ENCODE measurements around the gene DOCK1.

Gene DOCK1

DNA sequence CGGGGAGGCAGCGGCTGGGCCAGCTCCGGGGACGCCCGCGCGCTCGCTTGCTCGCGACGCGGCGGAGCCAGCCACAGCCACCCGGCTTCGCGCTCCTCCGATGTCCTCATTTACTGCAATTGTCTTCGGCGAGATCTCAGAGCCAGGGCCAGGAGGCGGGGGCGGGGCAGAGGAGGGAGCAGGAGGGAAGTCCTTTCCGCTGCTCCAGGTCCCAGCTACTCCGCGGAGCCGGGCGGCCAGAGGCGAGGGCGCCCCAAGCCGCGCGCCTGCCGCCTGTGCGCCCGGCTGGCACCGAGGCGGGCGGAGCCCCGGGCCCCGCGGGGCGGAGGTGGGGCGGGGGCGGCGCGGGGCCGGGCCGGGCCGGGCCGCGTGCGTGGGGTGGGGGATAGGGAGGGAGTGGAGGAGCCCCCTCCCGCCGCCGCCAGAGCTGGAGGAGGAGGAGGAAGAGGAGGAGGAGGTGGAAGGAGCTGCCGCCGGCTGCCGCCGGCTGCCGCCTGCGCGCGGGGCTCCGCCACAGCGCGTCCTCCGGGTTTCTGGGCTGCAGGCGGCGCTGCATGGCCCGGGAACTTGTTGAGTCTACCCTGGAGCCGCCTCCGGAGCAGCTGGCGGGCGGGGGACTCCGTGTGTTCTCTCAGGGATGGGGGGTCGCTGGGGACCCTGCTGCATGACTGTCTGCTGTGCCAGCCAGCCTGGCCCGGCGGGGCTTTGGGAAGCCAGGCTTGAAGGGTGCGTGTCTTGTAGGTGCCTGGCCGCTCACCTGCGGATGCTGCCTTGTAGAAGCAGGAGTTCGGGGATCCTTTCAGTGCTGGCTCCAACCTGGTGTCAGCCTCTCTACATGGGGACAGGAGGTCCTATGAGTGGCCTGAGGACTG, 291.3 kb downstream of the DOCK1 start, which contains the start of gene INSYN2A:
INSYN2A (minus strand) TSS at position 310 of the 872 bp plus-strand sequence. CDS start 20,196 bp downstream, outside the sequence.
- Histone ChIP-seq H2BK5ac (ENCODE audit: low read length) (no peak within 1 kb of the TSS), H4K8ac (ENCODE audit: low read depth, low read length) (no peak within 1 kb of the TSS), H3K27ac (ENCODE audit: low read depth, low read length) (no peak within 1 kb of the TSS), H3K27me3 (ENCODE audit: insufficient read depth, low read length, poor library complexity) (no peaks in the 10 kb centered on the region), H3K4me2 (ENCODE audit: low read length) (peak within 1 kb of the TSS; percentile 59), H3K4ac (ENCODE audit: low read depth, low read length) (peak within 1 kb of the TSS; percentile 27), H3K9ac (ENCODE audit: low read length) (peak within 1 kb of the TSS; percentile 52), H3K56ac (ENCODE audit: low read length) (peak within 1 kb of the TSS; percentile 67), H3K18ac (ENCODE audit: low read length) (peak within 1 kb of the TSS; percentile 10), H3K79me1 (ENCODE audit: low read length) (no peaks in the 10 kb centered on the region), H3K36me3 (ENCODE audit: control insufficient read depth, insufficient read depth, low read length) (no peaks in the 10 kb centered on the region), H3K4me1 (ENCODE audit: control insufficient read depth, low read depth, low read length) (no peaks in the 10 kb centered on the region), H2BK15ac (replicated peaks; ENCODE audit: low read depth) (no peak within 1 kb of the TSS), H4K5ac (ENCODE audit: low read length) (no peak within 1 kb of the TSS), H3K79me2 (ENCODE audit: control insufficient read depth, insufficient read depth, low read length) (no peaks in the 10 kb centered on the region), H2AK5ac (ENCODE audit: low read length) (no peak within 1 kb of the TSS), H2BK120ac (ENCODE audit: low read depth, low read length) (no peak within 1 kb of the TSS), H3K4me3 (ENCODE audit: low read length) (peak within 1 kb of the TSS; percentile 20), H3K23ac (ENCODE audit: low read length) (no peak within 1 kb of the TSS)
- peak; percentile 90 for DNase-seq
- WGBS (ENCODE audit: extremely low coverage, insufficient coverage, low lambda C conversion rate): no CpG with 5 or more reads among the region's 81 CpGs

DNA sequence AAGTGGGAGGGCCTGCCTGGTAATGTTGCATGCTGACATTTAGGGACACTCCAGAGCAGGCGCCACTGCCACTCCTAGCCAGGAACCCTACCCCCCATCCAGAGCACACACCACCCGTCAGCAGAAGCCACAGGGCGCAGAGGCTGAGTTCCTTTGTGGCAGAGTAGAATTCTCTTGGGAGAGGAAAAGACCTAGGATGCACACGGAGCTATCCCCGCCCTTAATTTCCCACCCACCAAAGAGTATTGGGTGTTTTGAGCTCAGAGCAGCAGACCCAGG, 291.9 kb downstream of the DOCK1 start:
- no peak overlapping the region for H2BK5ac ChIP-seq (ENCODE audit: low read length)
- H3K9ac ChIP-seq (ENCODE audit: low read length): peak overlapping the region; percentile 52
- no peaks in the 10 kb centered on the region for H3K27me3 ChIP-seq (ENCODE audit: insufficient read depth, low read length, poor library complexity)
- no peak overlapping the region for H3K18ac ChIP-seq (ENCODE audit: low read length)
- no peaks in the 10 kb centered on the region for H3K4me1 ChIP-seq (ENCODE audit: control insufficient read depth, low read depth, low read length)
- no peak overlapping the region for H2BK15ac ChIP-seq (replicated peaks; ENCODE audit: low read depth)
- no peaks in the 10 kb centered on the region for H3K79me2 ChIP-seq (ENCODE audit: control insufficient read depth, insufficient read depth, low read length)
- H2BK120ac ChIP-seq (ENCODE audit: low read depth, low read length): no peak overlapping the region
- H2AK5ac ChIP-seq (ENCODE audit: low read length): no peak overlapping the region
- WGBS (ENCODE audit: extremely low coverage, insufficient coverage, low lambda C conversion rate): no CpG with 5 or more reads among the region's 5 CpGs
- no peak overlapping the region for H3K4me3 ChIP-seq (ENCODE audit: low read length)
- no peak overlapping the region for H4K8ac ChIP-seq (ENCODE audit: low read depth, low read length)
- no peaks in the 10 kb centered on the region for H3K36me3 ChIP-seq (ENCODE audit: control insufficient read depth, insufficient read depth, low read length)
- DNase-seq: no peak
- no peaks in the 10 kb centered on the region for H3K79me1 ChIP-seq (ENCODE audit: low read length)
- H3K23ac ChIP-seq (ENCODE audit: low read length): no peak overlapping the region
- no peak overlapping the region for H4K5ac ChIP-seq (ENCODE audit: low read length)
- H3K4ac ChIP-seq (ENCODE audit: low read depth, low read length): no peak overlapping the region
- no peak overlapping the region for H3K27ac ChIP-seq (ENCODE audit: low read depth, low read length)
- H3K4me2 ChIP-seq (ENCODE audit: low read length): peak overlapping the region; percentile 49
- peak overlapping the region; percentile 58 for H3K56ac ChIP-seq (ENCODE audit: low read length)

DNA sequence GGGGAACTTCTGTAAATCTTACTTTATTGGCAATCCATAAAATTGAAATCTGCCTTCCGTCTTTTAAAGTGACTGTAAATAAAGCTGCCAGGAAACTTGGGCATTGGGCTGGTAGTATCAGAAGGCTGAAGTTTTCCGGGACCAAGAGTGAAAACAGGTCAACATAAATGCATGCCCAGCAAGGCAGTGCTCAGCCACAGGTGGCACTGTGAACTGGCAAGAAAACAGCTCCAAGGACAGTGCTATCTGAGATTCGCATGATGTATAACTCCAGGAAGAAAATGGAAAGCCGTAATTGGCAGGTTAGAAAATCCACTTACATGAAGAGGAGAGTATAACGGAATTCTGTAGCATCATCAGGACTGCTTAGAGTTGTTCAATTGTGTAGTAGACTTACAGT, 293.1 kb downstream of the DOCK1 start:
- H2BK120ac ChIP-seq (ENCODE audit: low read depth, low read length): no peak overlapping the region
- no peak overlapping the region for H2BK15ac ChIP-seq (replicated peaks; ENCODE audit: low read depth)
- no peaks in the 10 kb centered on the region for H3K27me3 ChIP-seq (ENCODE audit: insufficient read depth, low read length, poor library complexity)
- H3K4me1 ChIP-seq (ENCODE audit: control insufficient read depth, low read depth, low read length): no peaks in the 10 kb centered on the region
- no peak overlapping the region for H3K23ac ChIP-seq (ENCODE audit: low read length)
- no peak overlapping the region for H2BK5ac ChIP-seq (ENCODE audit: low read length)
- H3K79me1 ChIP-seq (ENCODE audit: low read length): no peaks in the 10 kb centered on the region
- H3K56ac ChIP-seq (ENCODE audit: low read length): no peak overlapping the region
- H4K5ac ChIP-seq (ENCODE audit: low read length): no peak overlapping the region
- H4K8ac ChIP-seq (ENCODE audit: low read depth, low read length): no peak overlapping the region
- H3K18ac ChIP-seq (ENCODE audit: low read length): no peak overlapping the region
- no peak overlapping the region for H2AK5ac ChIP-seq (ENCODE audit: low read length)
- no peak overlapping the region for H3K27ac ChIP-seq (ENCODE audit: low read depth, low read length)
- H3K4me3 ChIP-seq (ENCODE audit: low read length): no peak overlapping the region
- WGBS (ENCODE audit: extremely low coverage, insufficient coverage, low lambda C conversion rate): no CpG with 5 or more reads among the region's 5 CpGs
- no peaks in the 10 kb centered on the region for H3K36me3 ChIP-seq (ENCODE audit: control insufficient read depth, insufficient read depth, low read length)
- H3K9ac ChIP-seq (ENCODE audit: low read length): no peak overlapping the region
- no peak overlapping the region for H3K4ac ChIP-seq (ENCODE audit: low read depth, low read length)
- H3K79me2 ChIP-seq (ENCODE audit: control insufficient read depth, insufficient read depth, low read length): no peaks in the 10 kb centered on the region
- H3K4me2 ChIP-seq (ENCODE audit: low read length): no peak overlapping the region
- no peak for DNase-seq

DNA sequence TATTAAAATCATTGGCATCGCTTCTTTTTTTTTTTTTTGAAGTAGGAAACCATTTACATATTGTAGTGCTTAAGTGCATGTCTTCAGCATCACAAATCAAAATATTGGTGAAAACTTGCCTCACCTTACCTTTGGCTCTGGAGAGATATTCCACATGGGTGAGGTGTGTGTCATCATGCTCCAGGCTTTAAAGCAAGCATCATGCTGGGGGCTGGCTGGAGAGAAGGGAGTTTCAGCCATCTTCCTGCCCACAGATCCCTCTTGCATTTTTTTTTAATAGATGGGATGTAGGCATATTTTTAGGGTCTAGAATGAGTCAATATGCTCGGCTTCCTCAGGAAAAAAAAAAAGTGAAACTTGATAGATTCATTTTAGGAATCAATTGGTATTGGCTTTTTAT, 293.5 kb downstream of the DOCK1 start:
- Histone ChIP-seq H2BK120ac (ENCODE audit: low read depth, low read length) (no peak overlapping the region), H3K4me1 (ENCODE audit: control insufficient read depth, low read depth, low read length) (no peaks in the 10 kb centered on the region), H3K79me2 (ENCODE audit: control insufficient read depth, insufficient read depth, low read length) (no peaks in the 10 kb centered on the region), H3K36me3 (ENCODE audit: control insufficient read depth, insufficient read depth, low read length) (no peaks in the 10 kb centered on the region), H3K4ac (ENCODE audit: low read depth, low read length) (no peak overlapping the region), H2AK5ac (ENCODE audit: low read length) (no peak overlapping the region), H3K56ac (ENCODE audit: low read length) (no peak overlapping the region), H2BK15ac (replicated peaks; ENCODE audit: low read depth) (no peak overlapping the region), H3K27ac (ENCODE audit: low read depth, low read length) (no peak overlapping the region), H3K4me2 (ENCODE audit: low read length) (no peak overlapping the region), H4K5ac (ENCODE audit: low read length) (no peak overlapping the region), H3K79me1 (ENCODE audit: low read length) (no peaks in the 10 kb centered on the region), H3K9ac (ENCODE audit: low read length) (no peak overlapping the region), H3K4me3 (ENCODE audit: low read length) (no peak overlapping the region), H4K8ac (ENCODE audit: low read depth, low read length) (no peak overlapping the region), H2BK5ac (ENCODE audit: low read length) (no peak overlapping the region), H3K27me3 (ENCODE audit: insufficient read depth, low read length, poor library complexity) (no peaks in the 10 kb centered on the region), H3K18ac (ENCODE audit: low read length) (no peak overlapping the region), H3K23ac (ENCODE audit: low read length) (no peak overlapping the region)
- DNase-seq: peak; percentile 17
- WGBS (ENCODE audit: extremely low coverage, insufficient coverage, low lambda C conversion rate): no CpG with 5 or more reads among the region's 2 CpGs

DNA sequence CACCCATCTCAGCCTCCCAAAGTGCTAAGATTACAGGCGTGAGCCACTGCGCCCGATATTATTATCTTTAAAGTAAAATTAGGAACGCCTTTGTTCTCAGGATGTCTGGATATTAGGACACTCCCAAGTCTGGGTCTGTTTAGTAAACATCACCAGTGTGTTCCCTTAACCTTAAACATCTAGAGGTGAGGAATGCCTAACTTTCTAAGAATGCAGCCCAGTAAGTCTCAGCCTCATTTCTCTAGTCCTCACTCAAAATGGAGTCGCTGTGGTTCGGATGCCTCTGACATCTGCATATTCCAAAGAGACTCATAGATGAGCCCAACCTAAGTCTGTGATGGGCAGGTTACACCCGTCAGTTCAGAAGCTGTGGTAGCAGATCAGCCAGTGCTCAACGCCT, 295.4 kb downstream of the DOCK1 start:
- H3K27me3 ChIP-seq (ENCODE audit: insufficient read depth, low read length, poor library complexity): no peaks in the 10 kb centered on the region
- H3K9ac ChIP-seq (ENCODE audit: low read length): no peak overlapping the region
- no peak overlapping the region for H3K27ac ChIP-seq (ENCODE audit: low read depth, low read length)
- no peak overlapping the region for H2BK120ac ChIP-seq (ENCODE audit: low read depth, low read length)
- H2AK5ac ChIP-seq (ENCODE audit: low read length): no peak overlapping the region
- H4K8ac ChIP-seq (ENCODE audit: low read depth, low read length): no peak overlapping the region
- no peaks in the 10 kb centered on the region for H3K79me2 ChIP-seq (ENCODE audit: control insufficient read depth, insufficient read depth, low read length)
- H3K4me2 ChIP-seq (ENCODE audit: low read length): no peak overlapping the region
- H3K56ac ChIP-seq (ENCODE audit: low read length): no peak overlapping the region
- H3K36me3 ChIP-seq (ENCODE audit: control insufficient read depth, insufficient read depth, low read length): no peaks in the 10 kb centered on the region
- H3K23ac ChIP-seq (ENCODE audit: low read length): no peak overlapping the region
- H3K79me1 ChIP-seq (ENCODE audit: low read length): no peaks in the 10 kb centered on the region
- no peak overlapping the region for H2BK15ac ChIP-seq (replicated peaks; ENCODE audit: low read depth)
- H4K5ac ChIP-seq (ENCODE audit: low read length): no peak overlapping the region
- H3K18ac ChIP-seq (ENCODE audit: low read length): no peak overlapping the region
- no peak overlapping the region for H3K4ac ChIP-seq (ENCODE audit: low read depth, low read length)
- no peaks in the 10 kb centered on the region for H3K4me1 ChIP-seq (ENCODE audit: control insufficient read depth, low read depth, low read length)
- H3K4me3 ChIP-seq (ENCODE audit: low read length): no peak overlapping the region
- no CpG with 5 or more reads among the region's 8 CpGs for WGBS (ENCODE audit: extremely low coverage, insufficient coverage, low lambda C conversion rate)
- peak; percentile 63 for DNase-seq
- H2BK5ac ChIP-seq (ENCODE audit: low read length): no peak overlapping the region

DNA sequence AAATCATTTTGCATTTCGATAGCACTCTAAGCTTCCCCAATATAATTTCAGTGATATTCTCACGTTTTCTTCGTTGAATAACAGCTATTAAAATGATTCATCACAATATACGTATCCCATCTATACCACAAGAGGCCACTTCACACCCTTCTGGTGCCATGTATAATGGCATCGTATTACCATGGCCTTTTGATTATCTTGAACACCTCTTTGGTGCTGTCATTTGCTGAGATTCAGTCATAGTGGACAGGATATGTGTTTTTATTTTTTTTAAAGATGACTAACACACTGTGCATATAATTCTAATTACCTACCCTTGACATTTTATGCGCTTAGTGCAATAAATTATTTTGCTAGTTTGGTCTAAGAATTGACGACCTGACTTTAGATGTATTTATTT, 297.8 kb downstream of the DOCK1 start:
- Histone ChIP-seq H3K23ac (ENCODE audit: low read length) (no peak overlapping the region), H3K4me2 (ENCODE audit: low read length) (no peak overlapping the region), H3K4me3 (ENCODE audit: low read length) (no peak overlapping the region), H2BK120ac (ENCODE audit: low read depth, low read length) (no peak overlapping the region), H3K79me1 (ENCODE audit: low read length) (no peaks in the 10 kb centered on the region), H2BK15ac (replicated peaks; ENCODE audit: low read depth) (no peak overlapping the region), H3K9ac (ENCODE audit: low read length) (no peak overlapping the region), H3K4me1 (ENCODE audit: control insufficient read depth, low read depth, low read length) (no peaks in the 10 kb centered on the region), H4K5ac (ENCODE audit: low read length) (no peak overlapping the region), H3K79me2 (ENCODE audit: control insufficient read depth, insufficient read depth, low read length) (no peaks in the 10 kb centered on the region), H2BK5ac (ENCODE audit: low read length) (no peak overlapping the region), H3K36me3 (ENCODE audit: control insufficient read depth, insufficient read depth, low read length) (no peaks in the 10 kb centered on the region), H3K27ac (ENCODE audit: low read depth, low read length) (no peak overlapping the region), H2AK5ac (ENCODE audit: low read length) (no peak overlapping the region), H3K27me3 (ENCODE audit: insufficient read depth, low read length, poor library complexity) (no peaks in the 10 kb centered on the region), H3K18ac (ENCODE audit: low read length) (no peak overlapping the region), H3K56ac (ENCODE audit: low read length) (no peak overlapping the region), H3K4ac (ENCODE audit: low read depth, low read length) (no peak overlapping the region), H4K8ac (ENCODE audit: low read depth, low read length) (no peak overlapping the region)
- WGBS (ENCODE audit: extremely low coverage, insufficient coverage, low lambda C conversion rate): no CpG with 5 or more reads among the region's 7 CpGs
- DNase-seq: no peak

Data from mesendoderm (in vitro differentiated cells).